ENCODE results near the gene WSB1. TPM values are rescaled to one million over a fixed set of nuclear protein-coding genes. Genes with fewer than 3 reads are reported as not detected.

Gene WSB1
- total and polyA plus RNA-seq, 2 donors (not counting 1 experiment from before 2014, with no cell fraction given) = 123 to 217 TPM

DNA sequence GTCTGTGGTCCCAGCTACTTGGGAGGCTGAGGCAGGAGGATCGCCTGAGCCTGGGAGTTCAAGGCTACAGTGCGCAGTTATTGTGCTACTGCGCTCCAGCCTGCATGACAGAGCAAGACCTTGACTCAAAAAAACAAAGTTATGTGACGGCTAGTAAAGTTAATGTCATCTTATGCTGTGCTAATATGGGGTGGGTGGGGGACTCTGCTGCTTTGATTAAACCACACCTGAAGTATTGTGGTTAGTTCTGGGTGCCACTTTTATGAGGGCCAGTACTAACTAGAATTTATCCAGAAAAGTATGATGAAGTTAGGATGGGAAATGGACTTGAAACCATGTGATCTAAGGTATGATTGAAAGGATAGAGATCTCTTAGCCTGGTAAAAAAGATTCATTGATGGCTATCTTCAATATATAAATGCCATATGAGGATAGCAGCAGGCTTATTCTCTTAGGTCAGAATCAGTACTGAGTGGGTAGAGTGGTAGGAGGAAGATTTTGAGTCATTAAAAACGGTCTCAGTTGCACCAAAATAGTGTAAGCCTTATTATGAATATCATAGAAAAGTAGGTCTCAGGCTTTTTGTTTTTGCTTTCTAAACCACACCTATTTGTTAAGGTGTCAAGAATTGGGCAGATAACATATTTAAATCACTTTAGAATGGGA, 5.6 kb downstream of the WSB1 start:
- DNase-seq (no peak), ATAC-seq (ENCODE audit: low read depth) (no peak)
- no peak overlapping the region for H3K9ac ChIP-seq (ENCODE audit: low read length)
- Mint-ChIP-seq H3K27ac (peak overlapping the region; percentile 50), H3K9me3 (ENCODE audit: insufficient read depth) (no peaks in the 10 kb centered on the region), H3K4me3 (peak overlapping the region; percentile 33), H3K27me3 (no peaks in the 10 kb centered on the region), H3K4me1 (peaks cover 70% of the 10 kb centered on the region)
- H3K79me2 ChIP-seq (ENCODE audit: control insufficient read depth, insufficient read depth, low read length) = peaks cover 98% of the 10 kb centered on the region
- ChIA-PET POLR2A (no interaction called here), CTCF (interaction anchor here (0.7 to 1.5 kb wide), 4 partner anchors 15 to 63 kb away, joined by 3 to 6 read pairs (median 4); no protein-coding TSS in a partner anchor)
- H2AFZ ChIP-seq (ENCODE audit: insufficient read depth, low read depth, low read length, poor library complexity, severe bottlenecking) = no peak overlapping the region
- H3K4me2 ChIP-seq (replicated peaks; ENCODE audit: low read depth, low read length, poor library complexity, severe bottlenecking) = peak overlapping the region; percentile 21
- peaks cover 62% of the 10 kb centered on the region for H4K20me1 ChIP-seq (ENCODE audit: control insufficient read depth, insufficient read depth, low read length, poor library complexity, severe bottlenecking)
- WGBS (ENCODE audit: insufficient coverage) = 93% methylated on average over 4 of the region's 5 CpGs
- no peaks in the 10 kb centered on the region for H3K9me3 ChIP-seq (ENCODE audit: control extremely low read depth in 1 of 3, control insufficient read depth in 2 of 3, insufficient read depth in 1 of 3, low read length in 2 of 3)
- no peak overlapping the region for H3K4me3 ChIP-seq (ENCODE audit: control extremely low read depth in 1 of 5, extremely low read depth in 1 of 5, insufficient read depth in 1 of 5, low read depth in 2 of 5, low read length in 4 of 5)
- H3K36me3 ChIP-seq (replicated peaks in 1 of 2; ENCODE audit: control extremely low read depth in 1 of 2, control insufficient read depth in 1 of 2, extremely low read depth in 1 of 2, insufficient read depth in 2 of 2, low read length in 1 of 2) = peaks cover 2 to 9% of the 10 kb centered on the region in 2 experiments
- no peaks in the 10 kb centered on the region for H3K27me3 ChIP-seq (replicated peaks in 1 of 4; ENCODE audit: control extremely low read depth in 1 of 4, control insufficient read depth in 3 of 4, insufficient read depth in 4 of 4, low read length in 3 of 4)
- H3K27ac ChIP-seq (ENCODE audit: low read length in 2 of 2) = peak overlapping the region in 1 of 2 donors; percentile 56
- intact Hi-C loops (cut with micrococcal nuclease) = loop anchor here (10.0 kb wide), 1 partner anchor 595 kb away; the partner anchor contains the start of gene LYRM9
- H3K4me1 ChIP-seq (ENCODE audit: control insufficient read depth in 2 of 2, insufficient read depth in 2 of 2, low read length in 2 of 2) = peaks cover 37 to 54% of the 10 kb centered on the region in 2 donors
- TF ChIP-seq, protein P1, sequence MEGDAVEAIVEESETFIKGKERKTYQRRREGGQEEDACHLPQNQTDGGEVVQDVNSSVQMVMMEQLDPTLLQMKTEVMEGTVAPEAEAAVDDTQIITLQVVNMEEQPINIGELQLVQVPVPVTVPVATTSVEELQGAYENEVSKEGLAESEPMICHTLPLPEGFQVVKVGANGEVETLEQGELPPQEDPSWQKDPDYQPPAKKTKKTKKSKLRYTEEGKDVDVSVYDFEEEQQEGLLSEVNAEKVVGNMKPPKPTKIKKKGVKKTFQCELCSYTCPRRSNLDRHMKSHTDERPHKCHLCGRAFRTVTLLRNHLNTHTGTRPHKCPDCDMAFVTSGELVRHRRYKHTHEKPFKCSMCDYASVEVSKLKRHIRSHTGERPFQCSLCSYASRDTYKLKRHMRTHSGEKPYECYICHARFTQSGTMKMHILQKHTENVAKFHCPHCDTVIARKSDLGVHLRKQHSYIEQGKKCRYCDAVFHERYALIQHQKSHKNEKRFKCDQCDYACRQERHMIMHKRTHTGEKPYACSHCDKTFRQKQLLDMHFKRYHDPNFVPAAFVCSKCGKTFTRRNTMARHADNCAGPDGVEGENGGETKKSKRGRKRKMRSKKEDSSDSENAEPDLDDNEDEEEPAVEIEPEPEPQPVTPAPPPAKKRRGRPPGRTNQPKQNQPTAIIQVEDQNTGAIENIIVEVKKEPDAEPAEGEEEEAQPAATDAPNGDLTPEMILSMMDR (IDR thresholded peaks at IDR 0.05) = no peak
- no peak for TF ChIP-seq EZH2 (IDR thresholded peaks at IDR 0.05; ENCODE audit: borderline replicate concordance, insufficient read depth, low read depth, low read length, poor library complexity, severe bottlenecking)

DNA sequence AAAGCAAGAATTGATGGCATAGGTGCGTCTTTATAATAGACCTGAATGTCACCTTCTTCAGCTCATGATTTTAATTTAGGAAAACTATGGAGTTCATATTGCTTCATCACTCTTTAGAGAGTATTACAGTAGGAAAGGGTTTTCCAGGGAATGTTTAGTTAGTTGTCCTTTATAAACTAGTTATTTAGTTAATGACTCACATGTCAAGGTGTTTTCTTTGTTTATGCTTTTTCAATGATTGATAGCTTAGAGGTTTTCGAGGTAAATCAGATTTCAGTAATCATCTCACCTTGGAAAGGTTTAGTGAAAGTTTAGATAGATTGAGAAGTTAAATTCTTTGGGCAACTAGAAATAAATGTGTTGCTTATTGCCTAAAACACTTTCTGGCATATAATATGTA, 9.8 kb downstream of the WSB1 start:
- peaks cover 14 to 25% of the 10 kb centered on the region in 2 donors for H3K4me1 ChIP-seq (ENCODE audit: control insufficient read depth in 2 of 2, insufficient read depth in 2 of 2, low read length in 2 of 2)
- no peak for ATAC-seq (ENCODE audit: low read depth)
- POLR2A ChIA-PET = interaction anchor here (2.0 kb wide), 1 partner anchor 10 kb away, joined by 8 read pairs; no protein-coding TSS in a partner anchor
- intact Hi-C loops (cut with micrococcal nuclease) = no loop called here
- no peaks in the 10 kb centered on the region for H3K27me3 ChIP-seq (replicated peaks in 1 of 4; ENCODE audit: control extremely low read depth in 1 of 4, control insufficient read depth in 3 of 4, insufficient read depth in 4 of 4, low read length in 3 of 4)
- no peak overlapping the region for H3K4me3 Mint-ChIP-seq
- H3K9ac ChIP-seq (ENCODE audit: low read length) = no peak overlapping the region
- no peaks in the 10 kb centered on the region for H3K27me3 Mint-ChIP-seq
- CTCF ChIA-PET = interaction anchor here (0.9 to 1.9 kb wide), 4 partner anchors 16 to 297 kb away, joined by 3 to 7 read pairs (median 5); no protein-coding TSS in a partner anchor
- peaks cover 45% of the 10 kb centered on the region for H3K4me1 Mint-ChIP-seq
- no peak overlapping the region for H3K4me3 ChIP-seq (ENCODE audit: control extremely low read depth in 1 of 5, extremely low read depth in 1 of 5, insufficient read depth in 1 of 5, low read depth in 2 of 5, low read length in 4 of 5)
- H3K79me2 ChIP-seq (ENCODE audit: control insufficient read depth, insufficient read depth, low read length) = peaks cover 68% of the 10 kb centered on the region
- H4K20me1 ChIP-seq (ENCODE audit: control insufficient read depth, insufficient read depth, low read length, poor library complexity, severe bottlenecking) = peaks cover 65% of the 10 kb centered on the region
- peaks cover 20 to 40% of the 10 kb centered on the region in 2 experiments for H3K36me3 ChIP-seq (replicated peaks in 1 of 2; ENCODE audit: control extremely low read depth in 1 of 2, control insufficient read depth in 1 of 2, extremely low read depth in 1 of 2, insufficient read depth in 2 of 2, low read length in 1 of 2)
- DNase-seq = no peak
- no peaks in the 10 kb centered on the region for H3K9me3 Mint-ChIP-seq (ENCODE audit: insufficient read depth)
- H3K4me2 ChIP-seq (replicated peaks; ENCODE audit: low read depth, low read length, poor library complexity, severe bottlenecking) = no peak overlapping the region
- H2AFZ ChIP-seq (ENCODE audit: insufficient read depth, low read depth, low read length, poor library complexity, severe bottlenecking) = no peak overlapping the region
- no peak for TF ChIP-seq EZH2 (IDR thresholded peaks at IDR 0.05; ENCODE audit: borderline replicate concordance, insufficient read depth, low read depth, low read length, poor library complexity, severe bottlenecking)
- TF ChIP-seq, protein P1 (IDR thresholded peaks at IDR 0.05) = no peak
- H3K27ac ChIP-seq (ENCODE audit: low read length in 2 of 2) = peak overlapping the region in 1 of 2 donors; percentile 10
- H3K9me3 ChIP-seq (ENCODE audit: control extremely low read depth in 1 of 3, control insufficient read depth in 2 of 3, insufficient read depth in 1 of 3, low read length in 2 of 3) = no peaks in the 10 kb centered on the region
- H3K27ac Mint-ChIP-seq = no peak overlapping the region
- no CpG with 5 or more reads among the region's 2 CpGs for WGBS (ENCODE audit: insufficient coverage)

Data from B cell (primary cell).